GM12891 (cell line): ENCODE measurements around the gene PPP1CB.

Experiments
- DNase-seq: peaks from one replicate; pipeline ENCODE4 v3.0.0; 2011; ENCODE audit warnings: low spot score; ENCODE audit not compliant: insufficient read length
- FAIRE-seq: peaks from 2 replicates; lab custom pipeline; 2011; peaks lifted over from hg19 to GRCh38; lab: Jason Lieb, UNC
- PAX5 ChIP-seq: IDR thresholded peaks from 2 replicates; pipeline ENCODE4 v1.6.1; 2011; ENCODE audit warnings: low read length, moderate library complexity, mild to moderate bottlenecking; ENCODE audit not compliant: insufficient read depth, severe bottlenecking
- POLR2A ChIP-seq: IDR thresholded peaks from 2 replicates; pipeline ENCODE4 v1.6.1; 2011; ENCODE audit warnings: low read depth, low read length, control low read depth
- POLR2AphosphoS5 ChIP-seq: IDR thresholded peaks from 2 replicates; pipeline ENCODE4 v1.6.1; 2011; ENCODE audit warnings: low read depth, low read length, control low read depth
- POU2F2 ChIP-seq: IDR thresholded peaks from 2 replicates; pipeline ENCODE4 v1.6.1; 2011; ENCODE audit warnings: low read depth, mild to moderate bottlenecking, control low read depth, low read length, moderate library complexity
- SPI1 ChIP-seq: IDR thresholded peaks from 2 replicates; pipeline ENCODE4 v1.6.1; 2011; ENCODE audit warnings: low read depth, low read length, control low read depth
- TAF1 ChIP-seq: IDR thresholded peaks from 2 replicates; pipeline ENCODE4 v1.6.1; 2011; ENCODE audit warnings: low read depth, low read length, control low read depth

Gene PPP1CB

DNA sequence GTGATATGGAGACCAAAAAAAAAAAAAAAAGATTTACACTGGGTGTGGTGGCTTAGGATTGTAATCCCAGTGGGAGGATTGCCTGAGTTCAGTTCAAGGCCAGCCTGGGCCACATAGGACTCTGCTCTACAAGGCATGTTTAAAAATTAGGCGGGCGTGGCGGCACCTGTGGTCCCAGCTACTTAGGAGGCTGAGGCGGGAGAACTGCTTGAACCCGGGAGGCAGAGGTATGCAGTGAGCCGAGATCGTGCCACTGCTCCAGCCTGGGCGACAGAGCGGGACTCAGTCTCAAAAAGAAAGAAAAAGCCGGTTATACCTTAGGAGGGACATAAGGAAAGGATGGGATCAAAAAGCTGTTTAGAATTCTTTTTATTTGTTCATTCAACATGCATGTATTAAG lies 58.3 kb downstream of the PPP1CB start:
- DNase-seq = no peak
- FAIRE-seq = no peak
- TF ChIP-seq SPI1 (no peak), POLR2A (no peak), POU2F2 (no peak), PAX5 (no peak), TAF1 (no peak), POLR2AphosphoS5 (no peak)

DNA sequence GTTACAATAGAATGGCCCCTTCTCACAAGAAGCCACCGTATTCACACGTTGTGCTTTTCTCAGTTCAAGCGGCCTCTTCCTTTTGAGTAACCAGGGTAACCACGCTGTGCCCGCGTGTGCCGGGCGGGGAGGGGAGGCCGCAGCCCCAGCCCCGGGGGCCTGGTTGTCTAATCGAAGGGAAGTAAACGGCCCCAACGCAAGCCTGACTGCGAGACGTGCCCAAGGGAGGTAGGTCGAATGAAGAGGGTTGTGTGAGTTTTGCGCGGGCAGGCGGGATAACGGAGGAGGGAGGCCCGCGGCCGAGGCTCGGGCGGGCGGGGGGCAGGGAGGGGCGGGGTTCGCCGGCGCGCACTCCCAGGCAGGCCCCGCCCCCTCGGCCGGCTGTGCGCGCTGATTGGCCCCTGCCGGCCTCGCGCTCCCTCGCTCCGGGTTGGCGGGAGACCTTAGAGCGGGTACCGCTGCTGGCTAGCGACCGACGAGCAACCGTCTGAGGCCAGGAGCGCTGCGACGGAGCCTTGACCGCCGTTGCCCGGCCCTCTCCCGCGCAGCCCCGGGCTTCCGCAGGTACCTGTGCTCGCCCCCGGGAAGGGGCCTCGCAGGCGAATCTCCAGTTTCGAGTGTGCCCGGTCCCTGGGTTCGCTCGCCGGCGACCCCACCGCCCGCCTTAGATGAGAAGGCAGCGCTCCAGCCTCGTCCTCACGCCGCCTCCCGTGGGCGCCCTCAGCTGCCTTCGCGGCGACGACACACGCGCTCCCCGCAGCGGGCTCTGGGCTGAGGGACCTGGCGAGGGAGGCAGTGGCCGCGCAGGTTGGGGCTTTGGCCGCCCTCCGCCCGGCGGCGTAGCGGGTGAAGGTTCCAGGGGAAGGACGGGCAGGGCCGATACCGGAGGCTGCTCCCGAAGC lies 59.0 kb downstream of the PPP1CB start, which contains the start of gene SPDYA:
TSS of gene SPDYA (plus strand) at position 451 of the 902 bp plus-strand sequence. CDS start 5,181 bp downstream, outside the sequence.
- FAIRE-seq (peak; percentile 94), DNase-seq (peak; percentile 80)
- no peak for TF ChIP-seq POLR2A
- no peak for TF ChIP-seq SPI1
- TF ChIP-seq TAF1 = no peak
- TF ChIP-seq PAX5 = no peak
- no peak for TF ChIP-seq POLR2AphosphoS5
- no peak for TF ChIP-seq POU2F2

DNA sequence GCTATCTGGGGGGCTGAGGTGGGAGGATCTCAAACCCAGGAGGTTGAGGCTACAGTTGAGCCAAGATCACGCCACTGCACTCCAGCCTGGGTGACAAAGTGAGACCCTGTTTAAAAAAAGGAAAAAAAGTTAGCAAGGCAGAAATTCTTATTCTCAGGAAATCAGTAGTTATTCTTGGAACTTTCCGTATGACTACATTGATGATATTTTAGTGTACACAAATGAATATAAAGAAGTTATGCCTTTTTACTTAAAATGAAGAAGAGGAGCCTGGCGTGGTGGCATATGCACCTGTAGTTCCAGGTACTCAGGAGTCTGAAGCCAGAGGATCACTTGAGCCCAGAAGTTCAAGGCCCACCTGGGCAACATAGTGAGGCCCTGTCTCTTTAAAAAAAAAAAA lies 66.4 kb downstream of the PPP1CB start:
- FAIRE-seq = no peak
- TF ChIP-seq TAF1 = no peak
- TF ChIP-seq POLR2AphosphoS5 = no peak
- no peak for TF ChIP-seq POU2F2
- no peak for TF ChIP-seq SPI1
- TF ChIP-seq POLR2A = no peak
- no peak for TF ChIP-seq PAX5
- DNase-seq = no peak

DNA sequence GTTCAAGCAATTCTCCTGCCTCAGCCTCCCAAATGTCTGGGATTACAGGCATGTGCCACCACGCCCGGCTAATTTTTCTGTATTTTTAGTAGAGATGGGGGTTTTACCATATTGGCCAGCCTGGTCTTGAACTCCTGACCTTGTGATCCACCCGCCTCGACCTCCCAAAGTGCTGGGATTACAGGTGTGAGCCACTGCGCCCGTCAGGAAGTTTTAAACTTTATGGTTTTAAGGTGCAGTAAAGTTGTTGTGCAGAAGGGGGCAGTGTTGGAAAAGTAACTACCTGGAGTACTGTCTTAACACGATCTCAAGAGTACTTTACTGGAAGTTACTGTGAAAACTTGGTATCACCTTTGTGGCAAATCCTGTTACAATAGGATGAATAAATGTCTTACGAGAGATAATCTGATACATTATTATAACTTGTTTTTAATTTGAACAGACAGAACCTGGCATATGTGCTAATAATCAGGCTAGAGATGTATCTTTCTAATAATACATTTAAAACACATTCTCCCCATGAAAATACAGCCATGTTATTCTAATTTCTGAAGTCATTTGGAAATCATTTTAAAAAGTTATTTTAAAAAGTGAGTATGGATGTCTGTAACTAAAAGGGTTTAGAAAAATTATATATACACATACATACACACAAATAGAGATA lies 69.8 kb downstream of the PPP1CB start:
- DNase-seq (peak; percentile 9), FAIRE-seq (peak; percentile 89)
- TF ChIP-seq POLR2A = no peak
- no peak for TF ChIP-seq SPI1
- no peak for TF ChIP-seq POLR2AphosphoS5
- TF ChIP-seq POU2F2 = no peak
- no peak for TF ChIP-seq PAX5
- TF ChIP-seq TAF1 = no peak

DNA sequence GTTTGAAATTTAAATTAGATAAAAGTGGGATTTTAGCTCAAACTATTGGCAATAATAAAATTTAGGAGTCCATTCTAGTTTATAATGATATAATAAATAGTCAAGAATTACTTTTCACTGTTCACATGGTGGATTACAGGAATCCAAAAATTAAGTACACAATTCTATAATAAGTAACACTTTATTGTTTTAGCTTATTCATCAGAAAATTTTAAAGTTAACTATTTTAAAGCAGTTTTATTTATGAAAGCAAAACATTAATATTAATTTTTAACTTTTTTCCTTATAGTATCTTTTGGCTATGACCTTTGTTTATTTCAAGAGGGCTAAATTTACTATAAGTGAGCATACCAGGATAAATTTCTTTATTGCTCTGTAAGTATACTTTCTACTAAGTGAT lies 70.4 kb downstream of the PPP1CB start:
- DNase-seq = no peak
- no peak for TF ChIP-seq SPI1
- no peak for TF ChIP-seq POLR2AphosphoS5
- FAIRE-seq = no peak

DNA sequence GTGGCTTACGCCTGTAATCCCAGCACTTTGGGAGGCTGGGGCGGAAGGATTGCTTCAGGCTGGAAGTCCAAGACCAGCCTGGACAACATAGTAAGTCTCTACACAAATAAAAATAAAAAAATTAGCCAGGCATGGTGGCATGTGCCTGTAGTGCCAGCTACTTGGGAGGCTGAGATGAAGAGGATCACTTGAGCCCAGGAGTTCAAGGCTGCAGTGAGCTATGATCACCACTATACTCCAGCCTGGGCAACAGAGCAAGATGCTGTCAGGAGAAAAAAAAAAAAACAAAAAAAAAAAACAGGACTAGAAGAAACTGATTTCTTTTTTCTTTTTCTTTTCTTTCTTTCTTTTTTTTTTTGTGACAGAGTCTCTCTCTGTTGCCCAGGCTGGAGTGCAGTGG lies 72.6 kb downstream of the PPP1CB start:
- DNase-seq (no peak), FAIRE-seq (no peak)
- TF ChIP-seq TAF1 (no peak), POU2F2 (no peak), SPI1 (no peak), PAX5 (no peak), POLR2A (no peak)

DNA sequence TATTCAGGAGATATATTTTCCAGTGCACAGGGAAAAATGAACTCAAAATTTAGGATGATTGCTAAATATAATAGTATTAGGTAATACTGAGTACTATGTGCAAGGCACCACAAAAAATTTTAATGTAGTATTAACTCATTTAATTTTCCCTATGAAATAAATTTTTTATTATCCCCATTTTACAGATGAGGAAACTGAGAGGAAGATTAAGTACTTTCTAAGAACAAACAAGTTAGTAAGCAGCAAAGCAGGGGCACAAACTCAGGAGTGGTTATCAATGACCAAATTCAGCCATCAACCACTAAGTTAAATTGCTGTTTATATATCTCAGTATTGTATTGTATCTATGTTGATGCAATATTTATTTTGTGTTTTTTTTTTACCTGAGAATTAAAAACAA lies 73.2 kb downstream of the PPP1CB start:
- DNase-seq (no peak), FAIRE-seq (no peak)
- TF ChIP-seq POU2F2 (no peak), SPI1 (no peak), POLR2AphosphoS5 (no peak), POLR2A (no peak), TAF1 (no peak), PAX5 (no peak)

DNA sequence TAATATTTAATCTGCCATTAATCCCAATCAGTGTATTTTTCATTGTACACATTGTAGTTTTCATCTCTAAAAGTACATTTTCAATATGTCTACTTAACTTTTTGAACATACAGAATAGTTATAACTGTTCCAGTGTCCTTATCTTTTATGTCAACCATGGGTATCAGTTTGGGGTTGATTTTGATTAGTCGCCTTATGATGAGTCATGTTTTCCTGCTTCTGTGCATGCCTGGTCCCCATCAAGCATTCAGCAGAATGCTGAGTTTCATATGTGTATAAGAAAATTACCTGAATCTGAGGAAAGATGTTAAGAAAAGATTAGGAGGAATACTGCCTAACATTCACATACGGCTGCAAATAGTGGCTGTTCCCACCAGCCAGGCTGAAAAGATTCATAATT lies 76.8 kb downstream of the PPP1CB start:
- TF ChIP-seq PAX5 (no peak), SPI1 (no peak), POLR2A (no peak), POLR2AphosphoS5 (no peak), TAF1 (no peak), POU2F2 (no peak)
- no peak for DNase-seq
- no peak for FAIRE-seq

DNA sequence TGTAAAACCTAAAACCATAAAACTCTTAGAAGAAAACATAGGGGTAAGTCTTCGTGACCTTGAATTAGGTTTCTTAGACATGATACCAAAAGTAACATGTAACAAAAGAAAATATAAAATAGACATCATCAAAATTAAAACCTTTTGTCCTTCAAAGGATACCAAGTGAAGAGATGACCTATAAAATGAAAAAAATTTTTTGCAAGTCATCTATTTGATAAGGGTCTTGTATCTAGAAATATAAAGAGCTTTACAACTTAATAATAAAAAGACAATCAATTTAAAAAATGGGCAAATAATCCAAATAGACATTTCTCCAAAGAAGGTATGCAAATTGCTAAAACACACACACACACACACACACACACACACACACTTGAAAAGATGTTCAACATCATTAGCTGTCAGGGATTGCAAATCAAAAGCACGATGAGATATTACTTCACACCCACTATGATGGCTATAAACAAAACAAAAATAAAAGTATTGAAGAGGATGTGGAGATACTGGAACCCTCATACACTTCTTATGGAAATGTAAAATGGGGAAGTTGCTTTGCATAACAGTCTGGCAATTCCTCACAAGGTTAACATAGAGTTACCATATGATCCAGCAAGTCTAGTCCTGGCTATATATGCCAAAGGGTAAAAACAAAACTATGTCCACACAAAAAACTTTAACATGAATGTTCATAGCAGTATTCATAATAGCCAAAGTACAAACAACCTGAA lies 82.3 kb downstream of the PPP1CB start:
- TF ChIP-seq SPI1 (no peak), TAF1 (no peak), POLR2A (no peak), PAX5 (no peak), POLR2AphosphoS5 (no peak), POU2F2 (no peak)
- no peak for DNase-seq
- no peak for FAIRE-seq

DNA sequence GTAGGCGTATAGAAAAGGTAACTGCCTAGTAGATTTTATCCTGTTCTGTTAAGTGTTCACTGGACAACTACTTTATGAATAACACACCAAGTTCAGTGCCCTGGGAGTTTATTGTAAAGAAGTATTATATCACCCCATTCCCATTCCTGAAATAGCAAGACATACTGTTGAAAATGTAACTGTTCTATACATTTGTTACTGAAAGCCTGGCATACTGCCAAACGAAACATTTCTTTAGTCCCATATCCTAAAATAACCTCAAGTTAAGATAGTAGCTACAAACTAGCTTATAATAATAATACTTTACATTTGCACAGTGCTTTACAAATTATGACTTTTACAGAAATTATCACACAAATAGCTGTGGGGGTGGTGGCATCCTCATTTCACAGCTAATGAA lies 84.2 kb downstream of the PPP1CB start:
- TF ChIP-seq POLR2AphosphoS5 = no peak
- TF ChIP-seq PAX5 = no peak
- no peak for TF ChIP-seq TAF1
- TF ChIP-seq SPI1 = no peak
- no peak for TF ChIP-seq POU2F2
- FAIRE-seq (no peak), DNase-seq (no peak)
